ENCODE measurements around the gene MINDY4B. TPM values are rescaled to one million over a fixed set of nuclear protein-coding genes. Genes with fewer than 3 reads are reported as not detected.

MINDY4B gene
- total and polyA plus RNA-seq, 7 experiments from 2014 or later = not detected

DNA sequence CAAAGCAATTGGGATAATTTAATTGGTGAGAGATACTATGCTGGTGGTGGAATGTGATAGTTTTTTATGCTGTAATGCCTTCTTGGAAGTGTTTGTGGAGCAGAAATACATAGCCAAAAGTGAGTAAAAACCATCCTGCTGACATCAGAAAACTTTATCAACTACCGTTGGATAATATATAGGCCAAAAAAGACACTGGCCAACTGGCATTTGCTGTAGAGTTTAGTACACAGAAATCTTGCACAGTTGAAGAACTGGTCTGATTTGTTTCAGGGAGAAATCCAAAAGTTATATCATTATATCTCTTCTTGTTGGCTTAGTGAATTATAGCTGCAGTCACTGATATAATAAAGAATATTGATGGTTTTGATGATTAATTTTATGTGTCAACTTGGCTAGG lies 507 bp upstream of the MINDY4B start:
- no peaks in the 10 kb centered on the region for H3K36me3 Mint-ChIP-seq
- Histone ChIP-seq H3K4me3 (ENCODE audit: low read length) (no peak overlapping the region), H3K9me3 (ENCODE audit: control insufficient read depth in 2 of 3, low read length in 3 of 3) (no peaks in the 10 kb centered on the region), H3K36me3 (ENCODE audit: control insufficient read depth in 2 of 3, insufficient read depth in 3 of 3, low read length in 3 of 3) (no peaks in the 10 kb centered on the region), H3K4me1 (ENCODE audit: control insufficient read depth in 2 of 2, insufficient read depth in 2 of 2, low read length in 2 of 2) (no peaks in the 10 kb centered on the region), H3K27me3 (ENCODE audit: control insufficient read depth in 2 of 2, insufficient read depth in 2 of 2, low read length in 2 of 2) (no peaks in the 10 kb centered on the region), H3K27ac (ENCODE audit: low read depth, low read length) (no peak overlapping the region)
- ChIA-PET POLR2A (no interaction called here), CTCF (no interaction called here)
- no peaks in the 10 kb centered on the region for H3K4me1 Mint-ChIP-seq
- intact Hi-C loops (cut with micrococcal nuclease) = no loop called here
- peaks cover 10 to 50% (median 32%) of the 10 kb centered on the region in 5 donors for H3K27me3 Mint-ChIP-seq
- ATAC-seq = no peak
- no peak for DNase-seq
- no peak overlapping the region for H3K4me3 Mint-ChIP-seq
- H3K27ac Mint-ChIP-seq = no peak overlapping the region
- peaks cover 0 to 2% (median 0%) of the 10 kb centered on the region in 11 donors for H3K9me3 Mint-ChIP-seq

DNA sequence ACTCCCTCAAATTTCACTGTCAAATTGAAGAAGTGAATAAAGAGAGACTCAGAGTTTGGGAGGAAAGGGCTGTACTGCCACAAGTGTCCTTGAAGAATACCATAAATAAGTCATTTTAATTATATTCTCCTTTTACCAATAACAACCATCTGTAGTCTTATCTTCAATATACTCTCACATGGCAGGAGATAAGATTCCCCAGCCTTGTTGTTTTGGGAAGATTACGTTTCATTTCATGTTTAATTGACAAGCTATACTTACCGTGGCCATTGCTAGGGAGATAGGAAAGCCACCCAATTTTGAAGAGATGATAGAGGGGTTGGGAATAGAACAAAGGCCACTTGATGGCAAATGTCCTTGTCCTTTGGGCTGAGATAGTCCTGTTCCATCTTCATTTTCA lies 2.3 kb downstream of the MINDY4B start:
- Histone ChIP-seq H3K27ac (ENCODE audit: low read depth, low read length) (no peak overlapping the region), H3K4me1 (ENCODE audit: control insufficient read depth in 2 of 2, insufficient read depth in 2 of 2, low read length in 2 of 2) (no peaks in the 10 kb centered on the region), H3K27me3 (ENCODE audit: control insufficient read depth in 2 of 2, insufficient read depth in 2 of 2, low read length in 2 of 2) (no peaks in the 10 kb centered on the region), H3K9me3 (ENCODE audit: control insufficient read depth in 2 of 3, low read length in 3 of 3) (no peaks in the 10 kb centered on the region), H3K36me3 (ENCODE audit: control insufficient read depth in 2 of 3, insufficient read depth in 3 of 3, low read length in 3 of 3) (no peaks in the 10 kb centered on the region), H3K4me3 (ENCODE audit: low read length) (no peak overlapping the region)
- Mint-ChIP-seq H3K36me3 (no peaks in the 10 kb centered on the region), H3K27ac (peak overlapping the region in 1 of 9 donors; percentile 33), H3K27me3 (peaks cover 10 to 41% (median 29%) of the 10 kb centered on the region in 5 donors), H3K4me1 (peaks cover 0 to 4% (median 0%) of the 10 kb centered on the region in 7 donors), H3K4me3 (no peak overlapping the region), H3K9me3 (peaks cover 0 to 2% (median 0%) of the 10 kb centered on the region in 11 donors)
- intact Hi-C loops (cut with micrococcal nuclease) = no loop called here
- POLR2A ChIA-PET = no interaction called here
- CTCF ChIA-PET = no interaction called here
- ATAC-seq (no peak), DNase-seq (no peak)

DNA sequence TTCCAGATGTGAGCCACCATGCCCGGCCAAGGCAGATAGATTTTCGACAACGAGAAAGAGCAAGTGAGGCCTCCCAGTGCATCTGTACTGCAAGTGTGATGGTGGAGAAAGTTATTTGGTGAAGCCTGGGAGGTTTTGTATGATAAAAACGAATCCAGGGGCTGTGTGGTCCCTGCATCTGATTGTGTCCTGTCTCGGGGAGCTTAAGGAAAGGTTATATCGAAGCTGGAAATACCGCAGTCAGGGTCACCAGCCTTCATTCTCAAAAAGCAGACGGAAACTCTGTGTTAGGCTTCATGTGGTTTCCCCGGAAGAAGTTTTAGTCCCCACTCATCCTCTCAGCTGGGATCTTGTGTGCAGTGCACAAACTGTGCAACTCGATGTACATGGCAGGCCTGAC lies 3.4 kb downstream of the MINDY4B start:
- CTCF ChIA-PET = no interaction called here
- intact Hi-C loops (cut with micrococcal nuclease) = no loop called here
- ATAC-seq = no peak
- H3K9me3 Mint-ChIP-seq = no peaks in the 10 kb centered on the region
- POLR2A ChIA-PET = no interaction called here
- DNase-seq = no peak
- Histone ChIP-seq H3K27me3 (ENCODE audit: control insufficient read depth in 2 of 2, insufficient read depth in 2 of 2, low read length in 2 of 2) (no peaks in the 10 kb centered on the region), H3K4me3 (ENCODE audit: low read length) (no peak overlapping the region), H3K27ac (ENCODE audit: low read depth, low read length) (no peak overlapping the region), H3K9me3 (ENCODE audit: control insufficient read depth in 2 of 3, low read length in 3 of 3) (no peaks in the 10 kb centered on the region), H3K36me3 (ENCODE audit: control insufficient read depth in 2 of 3, insufficient read depth in 3 of 3, low read length in 3 of 3) (no peaks in the 10 kb centered on the region), H3K4me1 (ENCODE audit: control insufficient read depth in 2 of 2, insufficient read depth in 2 of 2, low read length in 2 of 2) (no peaks in the 10 kb centered on the region)
- peaks cover 0 to 4% (median 0%) of the 10 kb centered on the region in 7 donors for H3K4me1 Mint-ChIP-seq
- H3K36me3 Mint-ChIP-seq = no peaks in the 10 kb centered on the region
- H3K27me3 Mint-ChIP-seq = peaks cover 9 to 35% (median 19%) of the 10 kb centered on the region in 5 donors
- peak overlapping the region in 1 of 9 donors; percentile 51 for H3K27ac Mint-ChIP-seq
- no peak overlapping the region for H3K4me3 Mint-ChIP-seq

DNA sequence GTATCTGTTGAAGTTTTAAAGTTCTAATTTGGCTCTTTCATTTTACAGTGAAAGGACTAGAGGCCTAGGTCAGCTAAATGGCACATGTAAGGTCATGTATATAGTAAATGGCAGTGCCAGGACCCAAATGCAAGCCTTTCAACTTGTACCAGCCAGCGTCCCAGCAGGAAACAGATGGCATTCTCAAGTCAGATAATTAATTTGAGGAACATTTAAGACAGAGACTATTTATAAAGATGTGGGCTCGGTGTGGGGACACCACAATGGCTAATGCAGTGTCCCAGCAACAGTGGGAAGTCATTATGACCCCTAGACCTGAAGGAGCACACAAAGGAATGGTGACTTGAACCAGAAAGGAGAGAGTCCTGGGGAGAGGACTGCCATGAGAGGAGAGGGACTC lies 6.1 kb downstream of the MINDY4B start:
- ChIA-PET POLR2A (no interaction called here), CTCF (no interaction called here)
- intact Hi-C loops (cut with micrococcal nuclease) = no loop called here
- Mint-ChIP-seq H3K4me1 (peaks cover 0 to 4% (median 0%) of the 10 kb centered on the region in 7 donors), H3K27me3 (peaks cover 0 to 25% (median 7%) of the 10 kb centered on the region in 5 donors), H3K27ac (no peak overlapping the region), H3K9me3 (no peaks in the 10 kb centered on the region), H3K4me3 (no peak overlapping the region), H3K36me3 (no peaks in the 10 kb centered on the region)
- H3K27me3 ChIP-seq (ENCODE audit: control insufficient read depth in 2 of 2, insufficient read depth in 2 of 2, low read length in 2 of 2) = no peaks in the 10 kb centered on the region
- no peaks in the 10 kb centered on the region for H3K36me3 ChIP-seq (ENCODE audit: control insufficient read depth in 2 of 3, insufficient read depth in 3 of 3, low read length in 3 of 3)
- H3K9me3 ChIP-seq (ENCODE audit: control insufficient read depth in 2 of 3, low read length in 3 of 3) = no peaks in the 10 kb centered on the region
- no peak overlapping the region for H3K27ac ChIP-seq (ENCODE audit: low read depth, low read length)
- DNase-seq (no peak), ATAC-seq (no peak)
- no peak overlapping the region for H3K4me3 ChIP-seq (ENCODE audit: low read length)
- no peaks in the 10 kb centered on the region for H3K4me1 ChIP-seq (ENCODE audit: control insufficient read depth in 2 of 2, insufficient read depth in 2 of 2, low read length in 2 of 2)

DNA sequence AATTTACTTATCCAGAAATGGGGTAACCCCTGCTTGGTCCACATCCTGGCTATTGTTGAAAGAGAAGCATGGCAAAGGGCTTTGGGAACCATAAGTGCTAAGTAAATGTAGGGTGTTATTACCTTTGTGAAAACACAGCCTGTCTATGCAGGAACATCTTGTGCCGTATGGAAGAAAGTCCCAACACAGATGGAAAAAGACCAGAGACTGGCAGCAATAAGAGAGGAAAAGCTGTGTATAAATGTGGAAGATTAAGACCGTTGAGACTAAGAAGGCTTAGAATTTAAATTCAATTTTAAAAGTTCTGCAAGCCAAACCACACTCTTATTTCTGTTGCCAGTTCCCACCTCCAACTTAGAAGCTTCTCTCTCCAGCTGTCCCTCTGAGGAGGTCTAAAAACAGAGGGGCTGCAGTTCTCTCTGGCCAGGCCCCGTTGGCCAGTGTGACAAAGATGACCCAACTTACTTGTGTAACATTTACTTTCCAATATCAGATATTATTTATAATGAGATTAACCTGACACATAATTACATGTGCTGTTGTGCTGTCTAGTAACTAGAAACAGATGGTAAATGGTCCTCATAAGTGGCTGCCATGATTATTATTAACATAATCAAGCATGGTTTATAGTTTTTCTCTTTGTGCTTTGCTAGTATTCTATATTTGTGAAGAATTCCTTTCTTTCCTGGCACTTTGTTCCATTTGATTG lies 7.0 kb downstream of the MINDY4B start:
- DNase-seq (no peak), ATAC-seq (no peak)
- peaks cover 0 to 4% (median 0%) of the 10 kb centered on the region in 7 donors for H3K4me1 Mint-ChIP-seq
- H3K9me3 ChIP-seq (ENCODE audit: control insufficient read depth in 2 of 3, low read length in 3 of 3) = no peaks in the 10 kb centered on the region
- no peak overlapping the region for H3K4me3 Mint-ChIP-seq
- H3K4me3 ChIP-seq (ENCODE audit: low read length) = no peak overlapping the region
- H3K36me3 ChIP-seq (ENCODE audit: control insufficient read depth in 2 of 3, insufficient read depth in 3 of 3, low read length in 3 of 3) = no peaks in the 10 kb centered on the region
- intact Hi-C loops (cut with micrococcal nuclease) = no loop called here
- no peak overlapping the region for H3K27ac ChIP-seq (ENCODE audit: low read depth, low read length)
- POLR2A ChIA-PET = no interaction called here
- H3K27me3 Mint-ChIP-seq = peaks cover 0 to 19% (median 7%) of the 10 kb centered on the region in 5 donors
- H3K36me3 Mint-ChIP-seq = no peaks in the 10 kb centered on the region
- H3K4me1 ChIP-seq (ENCODE audit: control insufficient read depth in 2 of 2, insufficient read depth in 2 of 2, low read length in 2 of 2) = no peaks in the 10 kb centered on the region
- H3K9me3 Mint-ChIP-seq = no peaks in the 10 kb centered on the region
- no peak overlapping the region for H3K27ac Mint-ChIP-seq
- H3K27me3 ChIP-seq (ENCODE audit: control insufficient read depth in 2 of 2, insufficient read depth in 2 of 2, low read length in 2 of 2) = no peaks in the 10 kb centered on the region
- CTCF ChIA-PET = no interaction called here

DNA sequence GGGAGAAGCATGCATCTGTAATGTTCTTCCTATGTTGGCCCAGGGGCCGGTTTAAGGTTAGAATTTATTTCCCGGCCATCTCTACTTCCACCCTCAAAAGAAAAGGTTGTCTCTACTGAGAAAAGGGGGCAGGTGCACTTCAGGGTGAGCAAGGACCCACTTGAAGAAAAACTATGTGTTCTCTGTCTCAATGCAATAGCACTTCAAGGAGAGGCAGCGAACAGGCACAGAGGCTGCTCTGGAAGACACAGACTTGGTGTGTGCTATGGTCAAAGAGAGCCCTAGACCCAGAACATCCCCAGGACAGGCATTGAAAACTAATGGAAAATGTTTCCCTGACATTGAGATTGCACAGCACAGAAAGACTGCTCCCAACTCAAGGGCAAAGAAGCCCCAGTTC lies 7.6 kb downstream of the MINDY4B start:
- no peak overlapping the region for H3K4me3 ChIP-seq (ENCODE audit: low read length)
- Mint-ChIP-seq H3K27ac (no peak overlapping the region), H3K4me3 (no peak overlapping the region), H3K9me3 (no peaks in the 10 kb centered on the region), H3K27me3 (peaks cover 0 to 13% (median 7%) of the 10 kb centered on the region in 5 donors), H3K36me3 (no peaks in the 10 kb centered on the region), H3K4me1 (peaks cover 0 to 4% (median 0%) of the 10 kb centered on the region in 7 donors)
- POLR2A ChIA-PET = no interaction called here
- H3K9me3 ChIP-seq (ENCODE audit: control insufficient read depth in 2 of 3, low read length in 3 of 3) = no peaks in the 10 kb centered on the region
- H3K27me3 ChIP-seq (ENCODE audit: control insufficient read depth in 2 of 2, insufficient read depth in 2 of 2, low read length in 2 of 2) = no peaks in the 10 kb centered on the region
- no peaks in the 10 kb centered on the region for H3K36me3 ChIP-seq (ENCODE audit: control insufficient read depth in 2 of 3, insufficient read depth in 3 of 3, low read length in 3 of 3)
- no peak overlapping the region for H3K27ac ChIP-seq (ENCODE audit: low read depth, low read length)
- ATAC-seq (no peak), DNase-seq (no peak)
- intact Hi-C loops (cut with micrococcal nuclease) = no loop called here
- CTCF ChIA-PET = no interaction called here
- H3K4me1 ChIP-seq (ENCODE audit: control insufficient read depth in 2 of 2, insufficient read depth in 2 of 2, low read length in 2 of 2) = no peaks in the 10 kb centered on the region

DNA sequence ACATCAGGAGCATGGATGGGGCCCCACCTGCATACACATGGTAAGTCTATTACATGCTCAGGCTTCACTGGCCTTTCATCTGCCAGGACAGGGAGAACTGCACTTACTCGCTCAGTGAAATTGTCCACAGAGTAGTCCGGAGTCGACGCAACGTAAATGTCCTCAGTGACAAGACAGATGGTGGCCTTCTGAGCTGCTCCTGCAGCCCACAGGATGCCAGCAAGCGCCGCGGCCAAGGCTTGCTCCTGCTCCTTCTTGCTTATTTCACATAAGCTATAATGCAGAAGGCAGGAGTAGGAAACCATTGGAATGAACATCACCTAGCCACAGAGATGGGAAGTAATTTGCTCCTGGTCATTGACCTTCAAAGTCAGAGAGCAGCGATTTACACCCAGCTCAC lies 14.4 kb downstream of the MINDY4B start:
- no peak overlapping the region for H3K4me3 ChIP-seq (ENCODE audit: low read length)
- no peak overlapping the region for H3K27ac ChIP-seq (ENCODE audit: low read depth, low read length)
- ChIA-PET POLR2A (no interaction called here), CTCF (no interaction called here)
- intact Hi-C loops (cut with micrococcal nuclease) = no loop called here
- H3K36me3 Mint-ChIP-seq = peaks cover 0 to 4% (median 0%) of the 10 kb centered on the region in 5 donors
- no peaks in the 10 kb centered on the region for H3K36me3 ChIP-seq (ENCODE audit: control insufficient read depth in 2 of 3, insufficient read depth in 3 of 3, low read length in 3 of 3)
- ATAC-seq = peak; percentile 21
- H3K27me3 Mint-ChIP-seq = peaks cover 12 to 21% (median 19%) of the 10 kb centered on the region in 5 donors
- no peaks in the 10 kb centered on the region for H3K4me1 ChIP-seq (ENCODE audit: control insufficient read depth in 2 of 2, insufficient read depth in 2 of 2, low read length in 2 of 2)
- H3K4me3 Mint-ChIP-seq = no peak overlapping the region
- no peak overlapping the region for H3K27ac Mint-ChIP-seq
- no peak for DNase-seq
- peaks cover 0 to 5% (median 3%) of the 10 kb centered on the region in 11 donors for H3K9me3 Mint-ChIP-seq
- no peaks in the 10 kb centered on the region for H3K27me3 ChIP-seq (ENCODE audit: control insufficient read depth in 2 of 2, insufficient read depth in 2 of 2, low read length in 2 of 2)
- H3K4me1 Mint-ChIP-seq = no peaks in the 10 kb centered on the region
- H3K9me3 ChIP-seq (ENCODE audit: control insufficient read depth in 2 of 3, low read length in 3 of 3) = no peaks in the 10 kb centered on the region

Measured in naive thymus-derived CD4-positive, alpha-beta T cell (primary cell).